A673 (cell line): ENCODE measurements around the gene WDSUB1.

Source experiments
- EZH2 ChIP-seq: fragments of 200-600 bp; sonication (generic); IDR thresholded peaks from 2 replicates; pipeline ENCODE4 v1.6.1; 2017; ENCODE audit warnings: borderline replicate concordance, low read depth, mild to moderate bottlenecking, mixed read lengths, antibody characterized with exemption, low read length; ENCODE audit not compliant: poor library complexity, severe bottlenecking
- TF ChIP-seq, protein P1 (sequence below): fragments of 300-800, 200-600 bp; sonication (generic); conservative IDR thresholded peaks from 2 replicates; pipeline ENCODE4 v1.5.1; 2017; ENCODE audit warnings: low read depth, mild to moderate bottlenecking, antibody characterized with exemption, low read length, moderate library complexity, mixed read lengths

DNA sequence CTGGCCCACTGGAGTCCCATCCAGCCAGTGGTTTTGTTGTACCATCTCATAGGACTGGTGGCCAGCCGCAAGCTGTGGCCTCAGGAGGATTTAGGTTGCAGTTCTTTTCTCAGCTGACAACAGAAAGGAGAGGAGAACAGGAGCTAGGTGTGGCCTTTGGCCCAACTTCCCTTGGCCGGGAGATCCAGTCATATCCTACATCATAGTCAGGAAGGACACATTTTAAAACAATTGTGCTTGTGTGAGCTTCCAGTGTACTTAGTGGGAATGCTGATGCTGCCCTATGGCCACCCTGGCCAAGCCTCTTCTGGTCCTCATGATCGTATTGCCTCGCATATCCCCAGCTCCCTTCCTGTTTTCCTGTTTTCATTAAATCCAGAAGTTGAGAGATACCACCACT lies 98.1 kb downstream of the WDSUB1 start:
- TF ChIP-seq, protein P1, sequence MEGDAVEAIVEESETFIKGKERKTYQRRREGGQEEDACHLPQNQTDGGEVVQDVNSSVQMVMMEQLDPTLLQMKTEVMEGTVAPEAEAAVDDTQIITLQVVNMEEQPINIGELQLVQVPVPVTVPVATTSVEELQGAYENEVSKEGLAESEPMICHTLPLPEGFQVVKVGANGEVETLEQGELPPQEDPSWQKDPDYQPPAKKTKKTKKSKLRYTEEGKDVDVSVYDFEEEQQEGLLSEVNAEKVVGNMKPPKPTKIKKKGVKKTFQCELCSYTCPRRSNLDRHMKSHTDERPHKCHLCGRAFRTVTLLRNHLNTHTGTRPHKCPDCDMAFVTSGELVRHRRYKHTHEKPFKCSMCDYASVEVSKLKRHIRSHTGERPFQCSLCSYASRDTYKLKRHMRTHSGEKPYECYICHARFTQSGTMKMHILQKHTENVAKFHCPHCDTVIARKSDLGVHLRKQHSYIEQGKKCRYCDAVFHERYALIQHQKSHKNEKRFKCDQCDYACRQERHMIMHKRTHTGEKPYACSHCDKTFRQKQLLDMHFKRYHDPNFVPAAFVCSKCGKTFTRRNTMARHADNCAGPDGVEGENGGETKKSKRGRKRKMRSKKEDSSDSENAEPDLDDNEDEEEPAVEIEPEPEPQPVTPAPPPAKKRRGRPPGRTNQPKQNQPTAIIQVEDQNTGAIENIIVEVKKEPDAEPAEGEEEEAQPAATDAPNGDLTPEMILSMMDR, result no peak
- no peak for TF ChIP-seq EZH2
